Keratinocyte (primary cell): ENCODE data around the gene F10.

Experiments used
- CTCF ChIP-seq, 3 experiments: IDR thresholded peaks in 1 of 3; conservative IDR thresholded peaks in 1 of 3; optimal IDR thresholded peaks in 1 of 3; 2 replicates in 2 of 3; 3 replicates in 1 of 3; pipeline versions ENCODE3 to v1.5.1; 2011; ENCODE audit warnings: low read length in 3 of 3, mild to moderate bottlenecking in 3 of 3, moderate library complexity in 2 of 3, control low read depth in 1 of 3, inconsistent platforms in 1 of 3; ENCODE audit not compliant: insufficient read depth in 2 of 3; ENCODE audit errors: extremely low read depth in 1 of 3
- EZH2 ChIP-seq: IDR thresholded peaks from one replicate; pipeline ENCODE4 v1.6.1; 2012; ENCODE audit warnings: inconsistent platforms, mild to moderate bottlenecking, low read length, moderate library complexity

GRCh38 chr13:113121928-113122471, 599 bp upstream of the F10 start:
- TF ChIP-seq CTCF (optimal IDR thresholded peaks at IDR 0.05 in 1 of 3, IDR thresholded peaks at IDR 0.05 in 1 of 3, conservative IDR thresholded peaks at IDR 0.05 in 1 of 3; ENCODE audit: extremely low read depth in 1 of 3, insufficient read depth in 2 of 3, low read length in 3 of 3): no peak
- no peak for TF ChIP-seq EZH2
